Mesenchymal stem cell (in vitro differentiated cells and primary cell): ENCODE data around the gene MAML1.
A peak's percentile ranks its signal among the peaks of the same experiment; 100 is the strongest.
"Not testable (repeated sequence)": the region's sequence is repeated elsewhere in the genome, so short reads cannot be mapped to it uniquely, and the experiment has no call there.

Experiments
- DNase-seq: peaks from one replicate; pipeline ENCODE4 v3.0.0-alpha.2; 2013
- H2AFZ ChIP-seq: one replicate; pipeline ENCODE4 v1.6.1; 2013; ENCODE audit warnings: low read depth, mild to moderate bottlenecking, control low read depth, inconsistent platforms, low read length, moderate library complexity
- H2AK5ac ChIP-seq: 2 replicates; pipeline ENCODE4 v1.6.1; 2013; ENCODE audit warnings: low read length, moderate library complexity, mild to moderate bottlenecking, inconsistent platforms; ENCODE audit not compliant: severe bottlenecking
- H2BK120ac ChIP-seq: one replicate; pipeline ENCODE4 v1.6.1; 2013; ENCODE audit warnings: low read depth, mild to moderate bottlenecking, inconsistent platforms, low read length, moderate library complexity
- H2BK12ac ChIP-seq, 2 experiments: one replicate each; pipeline ENCODE4 v1.6.1; 2013; ENCODE audit warnings: inconsistent platforms in 2 of 2, low read length in 2 of 2, mild to moderate bottlenecking in 2 of 2, moderate library complexity in 2 of 2, control low read depth in 1 of 2
- H2BK15ac ChIP-seq: one replicate; pipeline ENCODE4 v1.6.1; 2013; ENCODE audit warnings: mild to moderate bottlenecking, low read depth, inconsistent platforms; ENCODE audit not compliant: poor library complexity, severe bottlenecking
- H2BK5ac ChIP-seq: 2 replicates; pipeline ENCODE4 v1.6.1; 2013; ENCODE audit warnings: low read depth, mild to moderate bottlenecking, low read length, control low read depth, inconsistent platforms; ENCODE audit not compliant: poor library complexity, severe bottlenecking
- H3K14ac ChIP-seq, 2 experiments: one replicate each; pipeline ENCODE4 v1.6.1; 2013; ENCODE audit warnings: inconsistent platforms in 2 of 2, low read length in 2 of 2, control low read depth in 1 of 2, mild to moderate bottlenecking in 1 of 2, moderate library complexity in 1 of 2
- H3K18ac ChIP-seq, 2 experiments: one replicate each; pipeline ENCODE4 v1.6.1; 2013; ENCODE audit warnings: inconsistent platforms in 2 of 2, low read length in 2 of 2, control low read depth in 1 of 2, low read depth in 1 of 2, mild to moderate bottlenecking in 1 of 2
- H3K23ac ChIP-seq, 2 experiments: one replicate each; pipeline ENCODE4 v1.6.1; 2013; ENCODE audit warnings: inconsistent platforms in 2 of 2, low read length in 2 of 2, mild to moderate bottlenecking in 2 of 2, moderate library complexity in 2 of 2, control low read depth in 1 of 2
- H3K27ac ChIP-seq: 2 replicates; pipeline ENCODE4 v1.5.1; 2013; ENCODE audit warnings: mild to moderate bottlenecking, moderate library complexity, low read length, control low read depth, inconsistent platforms; ENCODE audit not compliant: poor library complexity, severe bottlenecking
- H3K27me3 ChIP-seq, 2 experiments: 2 replicates each; pipeline versions ENCODE4 v1.6.1 to v1.7.0; 2013; ENCODE audit warnings: low read length in 2 of 2, mild to moderate bottlenecking in 2 of 2, moderate library complexity in 2 of 2, control low read depth in 1 of 2, inconsistent platforms in 1 of 2; ENCODE audit not compliant: control insufficient read depth in 1 of 2, insufficient read depth in 1 of 2
- H3K36me3 ChIP-seq, 2 experiments: 2 replicates each; pipeline versions ENCODE4 v1.6.1 to v1.7.0; 2013; ENCODE audit warnings: low read length in 2 of 2, control low read depth in 1 of 2, inconsistent platforms in 1 of 2, low read depth in 1 of 2, mild to moderate bottlenecking in 1 of 2; ENCODE audit not compliant: insufficient read depth in 2 of 2, control insufficient read depth in 1 of 2
- H3K4ac ChIP-seq, 2 experiments: one replicate each; pipeline ENCODE4 v1.6.1; 2013; ENCODE audit warnings: inconsistent platforms in 2 of 2, low read length in 2 of 2, mild to moderate bottlenecking in 2 of 2, moderate library complexity in 2 of 2, control low read depth in 1 of 2, low read depth in 1 of 2
- H3K4me1 ChIP-seq: 2 replicates; pipeline ENCODE4 v1.6.1; 2013; ENCODE audit warnings: low read depth, low read length, control low read depth; ENCODE audit not compliant: control insufficient read depth, insufficient read depth
- H3K4me2 ChIP-seq: 2 replicates; pipeline ENCODE4 v1.6.1; 2013; ENCODE audit warnings: low read length, mild to moderate bottlenecking, inconsistent platforms; ENCODE audit not compliant: poor library complexity, severe bottlenecking
- H3K4me3 ChIP-seq, 2 experiments: 2 replicates each; pipeline versions ENCODE4 v1.5.1 to v1.7.0; 2013; ENCODE audit warnings: low read length in 2 of 2, mild to moderate bottlenecking in 2 of 2, control low read depth in 1 of 2, low read depth in 1 of 2; ENCODE audit not compliant: insufficient read depth in 1 of 2
- H3K79me1 ChIP-seq: replicated peaks from 2 replicates; pipeline ENCODE4 v1.6.1; 2013; ENCODE audit warnings: mild to moderate bottlenecking, control low read depth, low read length, inconsistent platforms; ENCODE audit not compliant: poor library complexity, severe bottlenecking
- H3K9ac ChIP-seq: 2 replicates; pipeline ENCODE4 v1.7.0; 2013; ENCODE audit warnings: mild to moderate bottlenecking, low read length, moderate library complexity
- H3K9me3 ChIP-seq: 2 replicates; pipeline ENCODE4 v1.7.0; 2013; ENCODE audit warnings: mild to moderate bottlenecking, low read length; ENCODE audit not compliant: control insufficient read depth
- H4K8ac ChIP-seq: one replicate; pipeline ENCODE4 v1.6.1; 2013; ENCODE audit warnings: inconsistent platforms, mild to moderate bottlenecking, low read length, moderate library complexity
- H4K91ac ChIP-seq: one replicate; pipeline ENCODE4 v1.6.1; 2013; ENCODE audit warnings: mild to moderate bottlenecking, low read length, inconsistent platforms
- WGBS: methylation state at CpG from one replicate; pipeline ENCODE4 v1.1.7; 2013; ENCODE audit warnings: mixed read lengths; 5-methylcytosine and 5-hydroxymethylcytosine counted together

The MAML1 gene

DNA sequence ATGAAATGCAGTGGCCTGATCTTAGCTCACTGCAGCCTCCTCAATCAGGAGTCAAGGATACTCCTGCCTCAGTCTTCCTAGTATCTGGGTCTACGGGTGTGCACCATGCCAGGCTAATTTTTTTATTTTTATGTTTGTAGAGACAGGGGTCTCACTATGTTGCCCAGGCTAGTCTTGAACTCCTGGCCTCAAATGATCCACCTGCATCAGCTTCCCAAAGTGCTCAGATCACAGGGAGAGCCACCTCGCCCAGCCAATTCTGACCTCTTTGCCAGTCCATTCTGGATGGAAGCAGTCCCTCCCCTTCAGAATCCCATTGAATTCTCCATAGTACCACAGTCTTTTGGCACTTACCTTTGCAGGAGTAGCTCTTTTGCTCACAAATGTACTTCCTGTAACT is 35.5 kb upstream of the MAML1 start:
- H3K27ac ChIP-seq: no peak overlapping the region
- peak overlapping the region in 1 of 2 experiments; percentile 6 for H2BK12ac ChIP-seq
- peak overlapping the region; percentile 11 for H3K4me2 ChIP-seq
- no peak overlapping the region for H2BK5ac ChIP-seq
- H3K23ac ChIP-seq: no peak overlapping the region
- H2BK120ac ChIP-seq: no peak overlapping the region
- no peak overlapping the region for H3K4ac ChIP-seq
- DNase-seq: no peak
- peak overlapping the region; percentile 11 to 21 for H3K18ac ChIP-seq
- peaks cover 3% of the 10 kb centered on the region for H3K79me1 ChIP-seq
- H4K8ac ChIP-seq: no peak overlapping the region
- H3K4me1 ChIP-seq: peaks cover 5% of the 10 kb centered on the region
- H2BK15ac ChIP-seq: no peak overlapping the region
- H3K14ac ChIP-seq: no peak overlapping the region
- no peaks in the 10 kb centered on the region for H3K9me3 ChIP-seq
- peak overlapping the region; percentile 83 for H4K91ac ChIP-seq
- peak overlapping the region; percentile 97 for H3K9ac ChIP-seq
- no peak overlapping the region for H2AFZ ChIP-seq
- H3K36me3 ChIP-seq: peaks cover 7 to 8% of the 10 kb centered on the region in 2 experiments
- H3K4me3 ChIP-seq: peak overlapping the region in 1 of 2 experiments; percentile 91
- 100% methylated on average over 1 of the region's 2 CpGs for WGBS
- H3K27me3 ChIP-seq: no peaks in the 10 kb centered on the region
- H2AK5ac ChIP-seq: peak overlapping the region; percentile 81

- H2BK15ac ChIP-seq, H3K4ac ChIP-seq, H3K79me1 ChIP-seq, H2AFZ ChIP-seq, H3K23ac ChIP-seq, H3K27me3 ChIP-seq, H2BK120ac ChIP-seq, H3K4me1 ChIP-seq, H3K14ac ChIP-seq, H4K91ac ChIP-seq, H2BK12ac ChIP-seq, DNase-seq, H2BK5ac ChIP-seq, H3K9me3 ChIP-seq: not testable (repeated sequence)
- H2AK5ac ChIP-seq: peak overlapping the region; percentile 94
- WGBS: 100% methylated on average over 11 of the region's 15 CpGs
- peak overlapping the region in 1 of 2 experiments; percentile 91 for H3K4me3 ChIP-seq
- H3K18ac ChIP-seq: peak overlapping the region in 1 of 2 experiments; percentile 97
- H3K36me3 ChIP-seq: peaks cover 8 to 10% of the 10 kb centered on the region in 2 experiments
- peak overlapping the region; percentile 77 for H3K4me2 ChIP-seq
- H3K9ac ChIP-seq: peak overlapping the region; percentile 97
- peak overlapping the region; percentile 97 for H3K27ac ChIP-seq
- peak overlapping the region; percentile 72 for H4K8ac ChIP-seq
These were observed 35.1 kb upstream of the MAML1 start for GRCh38 chr5:179697543-179697942.

DNA sequence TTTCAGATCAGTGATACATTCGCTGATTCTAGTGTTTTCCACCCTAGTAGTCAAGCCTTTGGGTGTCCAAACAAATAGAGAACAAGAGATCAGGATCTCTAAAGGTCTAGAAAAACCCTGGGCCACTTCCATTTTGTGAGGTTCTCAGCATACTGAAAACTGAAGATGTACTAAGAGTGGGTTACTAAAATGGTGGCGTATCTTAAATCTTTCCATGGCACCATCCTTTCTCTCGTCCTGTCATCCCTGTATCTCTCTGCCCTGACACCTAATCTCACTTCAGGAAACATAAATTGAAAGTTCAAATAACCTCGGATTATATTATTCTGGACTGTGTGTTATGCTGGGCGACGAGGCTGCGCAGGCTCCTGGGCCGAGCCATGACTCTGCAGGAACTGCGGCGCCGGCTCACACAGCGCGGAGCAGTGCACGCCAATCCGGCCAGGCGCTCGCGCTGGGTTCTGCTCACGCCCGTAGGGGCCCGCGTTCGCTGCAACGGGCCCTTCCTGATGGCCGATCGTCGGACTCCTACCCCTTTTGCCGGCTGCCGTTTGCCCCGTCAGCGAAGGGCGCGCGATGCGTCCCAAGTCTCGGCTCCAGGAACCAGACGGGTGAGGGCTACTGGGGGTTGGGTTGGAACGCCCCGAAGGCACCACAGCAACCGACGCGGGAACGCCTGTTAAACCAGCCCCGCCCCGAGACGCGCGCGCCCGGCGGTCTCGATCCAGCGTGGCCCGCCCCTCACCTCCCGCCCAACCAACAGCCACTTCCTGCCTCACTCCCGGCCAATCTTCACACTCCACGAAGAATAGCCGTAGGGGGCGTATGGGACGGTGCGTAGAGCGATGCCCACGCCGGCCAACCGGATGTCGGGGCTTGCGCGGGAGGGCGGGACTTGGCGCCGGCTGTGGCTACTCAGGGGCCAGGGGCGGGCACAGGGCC is 34.4 kb upstream of the MAML1 start:
- Histone ChIP-seq H3K9ac (peak overlapping the region; percentile 97), H3K18ac (peak overlapping the region; percentile 97), H3K14ac (peak overlapping the region in 1 of 2 experiments; percentile 9), H2AK5ac (peak overlapping the region; percentile 94), H3K27ac (peak overlapping the region; percentile 97), H3K4ac (peak overlapping the region; percentile 86 to 99), H3K9me3 (no peaks in the 10 kb centered on the region), H2AFZ (peak overlapping the region; percentile 91), H3K4me2 (peak overlapping the region; percentile 77), H3K4me3 (peak overlapping the region; percentile 90 to 91), H2BK120ac (no peak overlapping the region), H3K23ac (no peak overlapping the region), H2BK12ac (no peak overlapping the region), H4K91ac (peak overlapping the region; percentile 91), H3K27me3 (no peaks in the 10 kb centered on the region), H3K36me3 (peaks cover 13 to 15% of the 10 kb centered on the region in 2 experiments), H3K79me1 (peaks cover 3% of the 10 kb centered on the region), H2BK15ac (peak overlapping the region; percentile 77), H2BK5ac (peak overlapping the region; percentile 77), H4K8ac (peak overlapping the region; percentile 98), H3K4me1 (peaks cover 5% of the 10 kb centered on the region)
- 2% methylated on average over 44 of the region's 72 CpGs for WGBS
- DNase-seq: peak; percentile 100
